Colonic mucosa (tissue), 4 donors: ENCODE measurements around the gene CAVIN3. TPM values are rescaled to one million over a fixed set of nuclear protein-coding genes. Genes with fewer than 3 reads are reported as not detected.

Experiments
- DNase-seq: peaks from one replicate; pipeline ENCODE4 v3.0.0-alpha.2; 2020
- H3K27ac ChIP-seq: fragments of 200-600 bp; one replicate; pipeline ENCODE4 v1.8.0; 2021
- H3K27me3 ChIP-seq: fragments of 200-600 bp; one replicate; pipeline ENCODE4 v1.8.0; 2021
- H3K36me3 ChIP-seq: fragments of 200-600 bp; one replicate; pipeline ENCODE4 v1.8.0; 2021
- H3K4me1 ChIP-seq: fragments of 200-600 bp; one replicate; pipeline ENCODE4 v1.8.0; 2021; ENCODE audit warnings: mild to moderate bottlenecking
- H3K4me3 ChIP-seq: fragments of 200-600 bp; one replicate; pipeline ENCODE4 v1.8.0; 2021
- H3K9ac ChIP-seq, 2 donors: one replicate each; pipeline ENCODE4 v1.7.0; 2013; ENCODE audit warnings: control low read depth in 2 of 2, low read depth in 2 of 2, low read length in 2 of 2
- H3K9me3 ChIP-seq: fragments of 200-600 bp; one replicate; pipeline ENCODE4 v1.8.0; 2021
- intact Hi-C: fragments of 100-400 bp; cut with DNase I; formaldehyde crosslinking; loops from one replicate; pipeline ENCODE4 v1.14.1; 2022
- total RNA-seq, 2 donors: library from RNA; stranded (reverse); fragmentation: NEBNext Ultra II Directional in 1 of 2; extraction: Animal tissue kit (Norgen Biotek cat#: 25700) in 1 of 2; gene quantifications; one replicate each; pipeline ENCODE4 v1.2.1, GENCODE V29; 2021
- TF ChIP-seq, protein P1 (sequence below): fragments of 200-600 bp; IDR thresholded peaks from one replicate; pipeline ENCODE4 v1.8.0; 2022; ENCODE audit warnings: antibody characterized with exemption, mild to moderate bottlenecking
- donor health status: healthy.
- donor health status: DM: no; HTN: no; CAD: no.
- donor health status: DM: no; HTN: no; CAD: no.

CAVIN3 gene
- total RNA-seq, 2 donors from 2014 or later, result 6.5 to 15.4 TPM

DNA sequence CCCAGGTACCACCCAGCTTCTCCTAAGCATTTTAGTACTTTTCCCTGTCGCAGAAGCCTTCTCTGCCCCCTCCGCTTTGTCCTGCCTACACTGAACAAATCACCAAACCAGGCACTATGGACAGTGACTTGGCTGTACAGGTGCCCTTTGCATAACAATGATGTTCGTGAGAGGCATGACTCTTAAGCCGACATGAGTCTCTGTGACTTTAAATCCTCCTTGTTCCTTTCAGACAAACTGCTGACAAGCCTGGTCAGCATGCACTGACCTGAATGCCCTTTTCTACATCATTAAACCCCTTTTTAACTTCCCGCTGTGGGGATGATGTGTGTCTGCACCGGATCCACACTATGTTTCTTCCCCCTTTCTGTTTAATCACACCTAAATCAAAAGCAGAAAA, 16.6 kb downstream of the CAVIN3 start:
- H3K4me1 ChIP-seq, result no peaks in the 10 kb centered on the region
- no peak overlapping the region for H3K27ac ChIP-seq
- no peak overlapping the region for H3K9ac ChIP-seq
- TF ChIP-seq, protein P1, sequence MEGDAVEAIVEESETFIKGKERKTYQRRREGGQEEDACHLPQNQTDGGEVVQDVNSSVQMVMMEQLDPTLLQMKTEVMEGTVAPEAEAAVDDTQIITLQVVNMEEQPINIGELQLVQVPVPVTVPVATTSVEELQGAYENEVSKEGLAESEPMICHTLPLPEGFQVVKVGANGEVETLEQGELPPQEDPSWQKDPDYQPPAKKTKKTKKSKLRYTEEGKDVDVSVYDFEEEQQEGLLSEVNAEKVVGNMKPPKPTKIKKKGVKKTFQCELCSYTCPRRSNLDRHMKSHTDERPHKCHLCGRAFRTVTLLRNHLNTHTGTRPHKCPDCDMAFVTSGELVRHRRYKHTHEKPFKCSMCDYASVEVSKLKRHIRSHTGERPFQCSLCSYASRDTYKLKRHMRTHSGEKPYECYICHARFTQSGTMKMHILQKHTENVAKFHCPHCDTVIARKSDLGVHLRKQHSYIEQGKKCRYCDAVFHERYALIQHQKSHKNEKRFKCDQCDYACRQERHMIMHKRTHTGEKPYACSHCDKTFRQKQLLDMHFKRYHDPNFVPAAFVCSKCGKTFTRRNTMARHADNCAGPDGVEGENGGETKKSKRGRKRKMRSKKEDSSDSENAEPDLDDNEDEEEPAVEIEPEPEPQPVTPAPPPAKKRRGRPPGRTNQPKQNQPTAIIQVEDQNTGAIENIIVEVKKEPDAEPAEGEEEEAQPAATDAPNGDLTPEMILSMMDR, result no peak
- H3K4me3 ChIP-seq, result no peak overlapping the region
- H3K9me3 ChIP-seq, result no peaks in the 10 kb centered on the region
- intact Hi-C loops, result loop anchor here (5.0 kb wide), 1 partner anchor 281 kb away; no protein-coding TSS in a partner anchor
- H3K27me3 ChIP-seq, result no peaks in the 10 kb centered on the region
- DNase-seq, result no peak
- H3K36me3 ChIP-seq, result no peaks in the 10 kb centered on the region

GRCh38 chr11:6301096-6301495, 19.2 kb downstream of the CAVIN3 start:
- DNase-seq, result no peak
- no peaks in the 10 kb centered on the region for H3K27me3 ChIP-seq
- intact Hi-C loops, result loop anchor here (5.0 kb wide), 1 partner anchor 279 kb away; no protein-coding TSS in a partner anchor
- no peak overlapping the region for H3K27ac ChIP-seq
- no peak overlapping the region for H3K4me3 ChIP-seq
- no peaks in the 10 kb centered on the region for H3K4me1 ChIP-seq
- TF ChIP-seq, protein P1, result no peak
- H3K9me3 ChIP-seq, result no peaks in the 10 kb centered on the region
- H3K9ac ChIP-seq, result no peak overlapping the region
- H3K36me3 ChIP-seq, result no peaks in the 10 kb centered on the region

DNA sequence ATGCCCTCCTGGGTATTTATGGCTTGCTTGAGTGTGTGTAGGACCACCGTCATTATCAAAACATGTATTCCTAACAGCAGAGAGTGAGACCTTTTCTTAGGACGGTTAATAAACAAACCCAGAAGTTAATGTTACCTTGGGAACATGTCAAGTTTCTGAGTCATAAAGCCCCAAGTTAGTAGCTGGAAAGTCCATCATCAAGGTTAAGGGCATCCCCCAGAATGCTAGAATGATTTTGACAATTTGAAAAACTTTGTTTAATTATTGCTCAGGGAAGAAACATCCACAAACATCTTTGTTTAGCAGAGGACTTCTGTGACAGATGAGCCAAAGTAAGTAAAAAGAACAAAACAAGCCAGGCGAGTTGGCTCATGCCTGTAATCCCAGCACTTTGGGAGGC, 20.0 kb downstream of the CAVIN3 start:
- H3K4me1 ChIP-seq, result no peaks in the 10 kb centered on the region
- TF ChIP-seq, protein P1, result no peak
- H3K4me3 ChIP-seq, result no peak overlapping the region
- H3K9me3 ChIP-seq, result no peaks in the 10 kb centered on the region
- DNase-seq, result no peak
- H3K36me3 ChIP-seq, result no peaks in the 10 kb centered on the region
- no peak overlapping the region for H3K9ac ChIP-seq
- H3K27me3 ChIP-seq, result no peaks in the 10 kb centered on the region
- intact Hi-C loops, result loop anchor here (5.0 kb wide), 1 partner anchor 278 kb away; no protein-coding TSS in a partner anchor
- H3K27ac ChIP-seq, result no peak overlapping the region

DNA sequence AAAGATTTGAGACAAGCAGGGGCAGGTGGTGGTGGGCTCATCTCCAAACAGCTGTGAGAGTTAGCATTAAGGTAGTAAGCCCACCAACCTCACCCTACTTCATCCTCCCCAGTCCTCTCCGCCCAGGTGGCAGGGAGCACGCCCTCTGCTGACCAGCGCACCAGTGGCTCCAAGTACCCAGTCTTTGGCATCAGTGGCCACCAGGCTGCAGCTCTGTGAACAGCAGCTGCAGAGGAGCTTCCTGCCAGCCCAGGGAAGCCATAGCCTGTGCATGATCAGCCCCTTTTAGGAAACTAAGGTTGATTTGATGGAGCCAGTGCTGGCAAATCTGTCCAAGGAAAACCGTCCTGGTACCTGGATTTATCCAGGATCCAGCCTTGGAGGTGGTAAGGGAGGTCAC, 21.7 kb downstream of the CAVIN3 start:
- intact Hi-C loops, result loop anchor here (10.0 kb wide), 1 partner anchor 56 kb away; no protein-coding TSS in a partner anchor
- TF ChIP-seq, protein P1, result peak; percentile 45
- Histone ChIP-seq H3K27ac (no peak overlapping the region), H3K9ac (no peak overlapping the region), H3K4me3 (no peak overlapping the region), H3K4me1 (no peaks in the 10 kb centered on the region), H3K36me3 (no peaks in the 10 kb centered on the region), H3K27me3 (no peaks in the 10 kb centered on the region), H3K9me3 (no peaks in the 10 kb centered on the region)
- peak; percentile 21 for DNase-seq

DNA sequence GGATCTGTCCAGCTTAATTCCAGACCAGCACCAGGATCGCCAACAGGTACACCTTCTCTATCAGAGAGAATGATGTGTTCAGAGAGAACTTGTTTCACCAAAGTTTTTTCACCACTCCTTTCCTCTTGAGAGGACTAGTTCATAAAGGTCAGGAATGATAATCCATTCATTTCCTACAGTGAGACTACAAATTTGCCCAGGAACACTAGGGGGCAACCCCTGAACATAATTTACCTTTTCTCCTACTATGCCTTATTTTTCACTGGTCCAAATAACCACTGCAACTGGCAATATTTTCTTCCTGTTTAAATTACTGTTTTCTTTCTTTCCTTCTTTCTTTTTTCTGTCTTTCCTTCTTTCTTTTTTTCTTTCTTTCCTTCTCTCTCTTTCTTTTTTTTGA, 22.5 kb downstream of the CAVIN3 start:
- H3K9ac ChIP-seq, result no peak overlapping the region
- H3K27me3 ChIP-seq, result no peaks in the 10 kb centered on the region
- TF ChIP-seq, protein P1, result no peak
- no peaks in the 10 kb centered on the region for H3K4me1 ChIP-seq
- DNase-seq, result no peak
- intact Hi-C loops, result loop anchor here (10.0 kb wide), 1 partner anchor 57 kb away; no protein-coding TSS in a partner anchor
- no peaks in the 10 kb centered on the region for H3K9me3 ChIP-seq
- no peaks in the 10 kb centered on the region for H3K36me3 ChIP-seq
- H3K27ac ChIP-seq, result no peak overlapping the region
- no peak overlapping the region for H3K4me3 ChIP-seq
